PC-3 (cell line): ENCODE data around the gene PCID2.

Experiments used
- EZH2 ChIP-seq: fragments of 300-600 bp; sonication (generic); IDR thresholded peaks from one replicate; pipeline ENCODE4 v1.6.1; 2017; ENCODE audit warnings: antibody characterized with exemption, mild to moderate bottlenecking, low read length; ENCODE audit not compliant: unreplicated experiment
- EZH2phosphoT487 ChIP-seq: fragments of 300-600 bp; sonication (generic); IDR thresholded peaks from 2 replicates; pipeline ENCODE4 v1.6.1; 2018; ENCODE audit warnings: mild to moderate bottlenecking, antibody characterized with exemption, low read length, borderline replicate concordance
- TF ChIP-seq, protein P1 (sequence below): fragments of 300-600 bp; sonication (generic); conservative IDR thresholded peaks from 2 replicates; pipeline ENCODE4 v1.5.1; 2017; ENCODE audit warnings: antibody characterized with exemption, low read depth, mild to moderate bottlenecking, low read length

- TF ChIP-seq, protein P1, sequence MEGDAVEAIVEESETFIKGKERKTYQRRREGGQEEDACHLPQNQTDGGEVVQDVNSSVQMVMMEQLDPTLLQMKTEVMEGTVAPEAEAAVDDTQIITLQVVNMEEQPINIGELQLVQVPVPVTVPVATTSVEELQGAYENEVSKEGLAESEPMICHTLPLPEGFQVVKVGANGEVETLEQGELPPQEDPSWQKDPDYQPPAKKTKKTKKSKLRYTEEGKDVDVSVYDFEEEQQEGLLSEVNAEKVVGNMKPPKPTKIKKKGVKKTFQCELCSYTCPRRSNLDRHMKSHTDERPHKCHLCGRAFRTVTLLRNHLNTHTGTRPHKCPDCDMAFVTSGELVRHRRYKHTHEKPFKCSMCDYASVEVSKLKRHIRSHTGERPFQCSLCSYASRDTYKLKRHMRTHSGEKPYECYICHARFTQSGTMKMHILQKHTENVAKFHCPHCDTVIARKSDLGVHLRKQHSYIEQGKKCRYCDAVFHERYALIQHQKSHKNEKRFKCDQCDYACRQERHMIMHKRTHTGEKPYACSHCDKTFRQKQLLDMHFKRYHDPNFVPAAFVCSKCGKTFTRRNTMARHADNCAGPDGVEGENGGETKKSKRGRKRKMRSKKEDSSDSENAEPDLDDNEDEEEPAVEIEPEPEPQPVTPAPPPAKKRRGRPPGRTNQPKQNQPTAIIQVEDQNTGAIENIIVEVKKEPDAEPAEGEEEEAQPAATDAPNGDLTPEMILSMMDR: no peak
- TF ChIP-seq EZH2 (no peak), EZH2phosphoT487 (no peak)
Observed at GRCh38 chr13:113176822-113177221, 31.6 kb downstream of the PCID2 start.
